Posterior vena cava (tissue), 2 donors: ENCODE data around the gene LRP6. TPM values are rescaled to one million over a fixed set of nuclear protein-coding genes. Genes with fewer than 3 reads are reported as not detected.

Experiments used
- DNase-seq: peaks from one replicate; pipeline ENCODE4 v3.0.0-alpha.2; 2020; ENCODE audit warnings: low spot score
- intact Hi-C, 2 donors: fragments of 100-400 bp; cut with DNase I; formaldehyde crosslinking; loops; one replicate each; pipeline versions ENCODE4 v1.14.1 to v1.14.2; 2022 to 2023
- total RNA-seq, 2 donors: library from RNA; stranded (reverse); fragmentation: NEBNext Ultra II Directional; extraction: Animal tissue kit (Norgen Biotek cat#: 25700); gene quantifications; one replicate each; pipeline ENCODE4 v1.2.1, GENCODE V29; 2021
- donor health status: DM: yes; HTN: yes; CAD: no.
- donor health status: DM: yes; HTN: yes; CAD: no.

LRP6 gene
- total RNA-seq, 2 donors from 2014 or later, result 27.7 to 29.3 TPM

- intact Hi-C loops, result no loop called here
These were observed 171.8 kb downstream of the LRP6 start for GRCh38 chr12:12095021-12095420.

DNA sequence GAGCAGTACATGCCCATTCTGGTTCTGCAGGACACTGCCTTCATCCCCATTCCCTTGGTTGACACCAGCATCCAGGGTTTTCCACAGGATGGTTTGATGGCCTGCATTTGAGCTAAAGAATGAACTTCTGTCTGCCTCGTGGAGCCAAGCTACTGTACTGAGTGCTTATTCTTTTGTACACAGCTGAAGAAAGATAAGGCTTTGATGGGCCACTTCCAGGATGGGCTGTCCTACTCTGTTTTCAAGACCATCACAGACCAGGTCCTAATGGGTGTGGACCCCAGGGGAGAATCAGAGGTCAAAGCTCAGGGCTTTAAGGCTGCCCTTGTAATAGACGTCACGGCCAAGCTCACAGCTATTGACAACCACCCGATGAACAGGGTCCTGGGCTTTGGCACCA, 172.4 kb downstream of the LRP6 start:
- intact Hi-C loops, result no loop called here
- DNase-seq, result no peak

More at GRCh38 chr12:12095021-12095420, 171.8 kb downstream of the LRP6 start:
- DNase-seq, result no peak

GRCh38 chr12:12091977-12092663, 174.7 kb downstream of the LRP6 start:
- intact Hi-C loops, result no loop called here

GRCh38 chr12:12091071-12091470, 175.8 kb downstream of the LRP6 start:
- DNase-seq, result no peak
- intact Hi-C loops, result no loop called here

More at GRCh38 chr12:12091977-12092663, 174.7 kb downstream of the LRP6 start:
- no peak for DNase-seq

- intact Hi-C loops, result loop anchor here in 1 of 2 donors (10.0 kb wide), 1 partner anchor 246 kb away; no protein-coding TSS in a partner anchor
- no peak for DNase-seq
These were observed 178.1 kb downstream of the LRP6 start for GRCh38 chr12:12088761-12089160.

DNA sequence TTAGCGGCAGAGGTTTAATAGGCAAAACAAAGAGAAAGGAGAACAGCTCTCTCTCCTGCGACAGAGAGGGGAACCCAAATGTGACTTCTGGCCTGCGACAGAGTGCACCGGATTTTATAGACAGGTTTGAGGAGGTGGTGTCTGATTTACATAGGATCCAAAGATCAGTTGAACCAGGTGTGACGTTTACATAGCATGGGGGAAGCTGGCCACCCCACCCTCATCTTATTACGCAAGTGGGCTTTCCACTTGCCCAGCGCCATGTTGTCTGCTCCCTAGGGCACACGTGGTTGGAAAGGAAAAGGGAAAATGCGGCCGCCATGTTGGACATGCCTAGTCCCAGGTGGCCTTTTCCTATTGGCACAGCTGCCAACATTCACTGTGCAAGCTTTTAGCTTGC, 178.7 kb downstream of the LRP6 start:
- intact Hi-C loops, result loop anchor here in 1 of 2 donors (10.0 kb wide), 1 partner anchor 247 kb away; no protein-coding TSS in a partner anchor
- DNase-seq, result no peak

DNA sequence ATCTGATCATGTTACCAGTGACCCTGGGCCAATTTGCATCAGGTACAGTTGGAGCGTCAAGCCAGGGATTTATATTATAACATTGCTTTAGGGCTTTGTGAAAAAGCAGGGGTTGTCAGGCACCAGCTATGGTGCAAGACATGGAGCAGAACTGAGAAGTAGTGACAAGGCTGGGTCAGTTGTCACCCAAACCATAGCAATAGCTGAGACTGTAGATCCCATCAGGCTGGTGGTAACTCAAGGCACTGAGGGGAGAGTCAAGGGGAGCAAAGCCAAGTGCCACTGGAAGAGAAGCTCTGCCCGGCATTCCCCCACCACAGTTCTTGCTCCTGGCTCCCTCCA, 179.2 kb downstream of the LRP6 start:
- DNase-seq, result no peak
- intact Hi-C loops, result loop anchor here in 1 of 2 donors (10.0 kb wide), 1 partner anchor 247 kb away; no protein-coding TSS in a partner anchor

DNA sequence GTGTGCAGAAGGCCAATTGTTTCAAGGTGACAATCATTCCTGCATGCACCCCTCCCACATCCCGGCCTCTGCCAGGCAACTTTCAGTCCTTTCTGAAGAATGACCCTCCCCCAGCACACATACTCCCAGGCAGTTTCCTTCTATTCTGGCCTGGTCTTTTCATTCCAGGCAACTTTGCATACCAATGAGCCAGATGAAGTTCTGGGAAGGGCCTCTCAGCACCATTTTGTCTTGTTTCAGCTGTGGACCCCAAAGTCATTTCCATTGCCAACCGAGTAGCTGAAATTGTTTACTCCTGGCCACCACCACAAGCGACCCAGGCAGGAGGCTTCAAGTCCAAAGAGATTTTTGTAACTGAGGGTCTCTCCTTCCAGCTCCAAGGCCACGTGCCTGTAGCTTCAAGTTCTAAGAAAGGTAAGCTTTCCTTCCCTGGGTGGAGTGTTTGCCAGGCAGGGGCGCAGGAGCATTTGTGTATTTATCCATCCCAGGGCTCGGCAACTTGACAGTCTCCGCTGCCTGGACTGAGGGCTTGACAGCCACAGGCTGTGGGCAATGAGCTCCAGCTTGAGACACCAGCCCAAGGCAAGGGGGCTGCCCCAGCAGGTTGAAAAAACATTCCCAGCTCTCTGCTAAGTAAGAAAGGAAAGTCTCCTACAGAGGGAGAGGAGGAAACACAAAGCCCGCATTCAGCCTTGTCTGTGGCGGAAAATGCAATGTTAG, 179.7 kb downstream of the LRP6 start:
- no peak for DNase-seq
- intact Hi-C loops, result loop anchor here in 1 of 2 donors (10.0 kb wide), 1 partner anchor 248 kb away; no protein-coding TSS in a partner anchor

DNA sequence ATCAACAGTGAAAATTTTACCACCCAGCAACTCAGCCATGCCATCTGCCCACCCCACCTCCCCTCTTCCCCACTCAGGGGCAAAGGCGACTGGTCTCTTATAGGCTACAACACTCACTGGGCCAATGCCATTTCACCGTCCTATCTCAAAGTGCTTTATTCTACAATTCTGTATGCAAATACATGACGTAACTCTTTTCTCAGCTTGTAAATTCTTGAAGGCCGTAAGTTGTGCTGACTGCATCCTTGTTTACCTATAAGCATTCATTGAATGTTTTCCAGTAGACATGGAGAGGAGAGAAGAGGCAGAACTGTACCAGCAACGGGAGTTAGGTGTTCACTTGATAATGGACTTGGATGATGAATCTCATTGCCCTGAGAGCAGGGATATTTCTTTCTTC, 180.5 kb downstream of the LRP6 start:
- intact Hi-C loops, result loop anchor here in 1 of 2 donors (10.0 kb wide), 1 partner anchor 248 kb away; no protein-coding TSS in a partner anchor
- DNase-seq, result no peak

GRCh38 chr12:12083688-12084087, 183.2 kb downstream of the LRP6 start:
- no peak for DNase-seq
- intact Hi-C loops, result loop anchor here in 1 of 2 donors (10.0 kb wide), 1 partner anchor 251 kb away; no protein-coding TSS in a partner anchor

DNA sequence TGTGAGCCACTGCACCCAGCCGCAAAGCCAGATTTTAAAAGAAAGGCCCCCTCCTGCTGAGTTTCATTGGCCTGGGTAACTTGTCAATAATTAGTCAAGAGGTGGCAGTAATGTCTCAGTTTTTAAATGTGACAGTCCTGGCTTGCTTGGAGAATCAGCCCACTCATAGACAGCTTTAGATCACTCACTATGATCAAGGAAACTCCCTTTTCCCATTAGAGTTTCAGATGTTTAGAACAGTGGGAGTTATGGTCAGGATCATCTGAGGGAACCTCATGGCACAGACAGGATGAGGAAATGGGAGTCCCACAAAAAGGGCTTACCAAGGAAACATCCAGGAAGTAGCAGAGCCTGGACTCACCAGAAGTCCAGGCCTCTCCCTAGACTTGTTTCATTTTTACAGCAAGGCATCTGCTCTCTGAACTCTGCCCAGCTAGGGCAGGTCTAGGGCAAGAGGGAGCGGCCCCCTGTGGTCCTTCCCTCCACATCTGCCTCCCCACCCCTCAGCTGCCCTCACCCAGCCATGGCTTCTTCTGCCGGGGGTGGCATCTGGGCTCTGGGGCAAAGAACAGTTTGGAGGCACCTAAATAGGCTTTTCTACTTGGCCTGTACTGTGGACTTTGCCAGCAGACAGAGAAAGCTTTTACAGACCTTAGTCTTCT, 184.9 kb downstream of the LRP6 start:
- intact Hi-C loops, result loop anchor here in 1 of 2 donors (10.0 kb wide), 1 partner anchor 253 kb away; no protein-coding TSS in a partner anchor
- no peak for DNase-seq

GRCh38 chr12:12079291-12079690, 187.6 kb downstream of the LRP6 start:
- no peak for DNase-seq
- intact Hi-C loops, result no loop called here

DNA sequence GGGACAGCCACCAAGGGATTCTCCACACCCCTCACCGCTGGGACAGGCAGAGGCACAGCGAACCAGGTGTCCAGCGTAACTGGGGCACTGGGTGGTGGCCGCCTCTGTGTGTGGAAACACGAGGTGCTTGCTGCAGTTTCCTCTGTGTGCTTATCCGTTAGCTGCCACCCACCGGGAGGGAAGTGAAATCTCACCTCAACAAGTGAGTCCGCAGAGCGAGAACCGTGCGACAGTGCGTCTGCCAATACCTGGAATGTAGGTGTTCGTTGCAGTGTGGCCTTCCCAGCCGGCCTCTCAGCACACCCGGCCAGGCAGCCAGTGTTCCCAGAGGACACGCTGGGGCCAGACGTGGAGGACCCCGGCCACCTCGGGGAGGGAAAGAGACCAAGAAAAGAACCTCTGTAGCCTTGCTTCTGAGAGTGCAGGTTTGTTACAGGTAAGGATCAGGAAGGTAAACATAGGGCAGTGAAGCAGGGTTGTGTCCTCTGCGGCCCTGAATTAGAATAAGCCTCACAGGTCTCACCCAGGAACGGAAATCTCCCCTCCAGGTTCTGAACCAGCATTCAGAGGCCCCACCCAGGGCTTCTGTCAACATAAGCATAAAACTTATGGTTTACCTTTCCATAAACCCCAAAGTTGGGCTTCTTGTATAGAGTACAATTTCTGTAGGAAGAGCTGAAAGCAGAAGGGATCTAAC, 194.6 kb downstream of the LRP6 start:
- DNase-seq, result no peak
- intact Hi-C loops, result no loop called here

DNA sequence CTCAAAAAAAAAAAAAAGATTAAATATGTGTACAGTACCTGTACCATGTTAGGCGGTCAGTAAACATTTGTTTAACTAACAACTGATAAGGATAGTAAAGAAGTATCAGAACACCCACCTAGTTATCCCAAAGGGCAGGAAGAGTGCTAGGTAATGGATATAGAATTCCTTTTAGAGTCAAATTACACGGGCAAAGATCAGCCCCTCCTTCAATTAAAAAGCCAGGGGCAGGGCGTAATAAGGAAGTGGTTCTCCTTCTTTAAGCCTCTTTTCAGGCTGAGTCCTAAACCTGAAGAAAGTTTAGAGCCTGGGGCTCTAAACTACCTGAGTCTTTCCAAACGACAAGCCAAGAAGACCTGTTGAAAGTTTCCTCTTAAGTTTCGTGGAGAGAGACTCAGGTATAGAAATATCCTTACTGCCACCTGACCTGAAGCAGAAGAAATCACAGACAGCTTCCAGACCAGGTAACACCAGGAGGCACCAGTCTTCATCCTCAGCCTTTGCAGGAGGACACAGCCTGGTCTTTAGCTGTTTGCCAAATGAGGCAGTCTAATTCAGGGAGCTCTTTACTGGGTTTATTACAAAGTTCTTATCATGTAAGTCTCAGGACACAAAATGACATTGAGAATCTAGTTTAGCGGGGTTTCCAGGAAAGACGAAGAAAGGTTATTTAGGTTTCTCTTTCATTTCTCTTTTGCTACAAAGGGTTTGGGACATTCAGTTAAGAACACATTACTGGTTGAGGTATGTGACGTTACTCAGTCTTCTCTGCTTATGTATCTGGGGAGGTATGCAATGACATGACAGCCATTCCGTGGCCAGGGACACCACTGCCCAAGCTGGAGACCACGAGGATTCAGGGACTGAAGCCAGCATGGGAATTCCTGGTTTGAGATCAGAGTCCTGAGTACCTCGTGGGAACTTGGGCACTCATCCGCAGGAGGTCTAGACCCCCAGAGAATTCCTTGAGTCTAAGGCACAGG, 195.9 kb downstream of the LRP6 start, which contains the start of gene BCL2L14:
Gene BCL2L14, plus strand, starts transcription at position 266 of the 983 bp plus-strand sequence. CDS start 8,367 bp downstream, outside the sequence.
- no peak for DNase-seq
- intact Hi-C loops, result no loop called here

GRCh38 chr12:12069821-12070548, 196.9 kb downstream of the LRP6 start:
- intact Hi-C loops, result no loop called here
- DNase-seq, result no peak

DNA sequence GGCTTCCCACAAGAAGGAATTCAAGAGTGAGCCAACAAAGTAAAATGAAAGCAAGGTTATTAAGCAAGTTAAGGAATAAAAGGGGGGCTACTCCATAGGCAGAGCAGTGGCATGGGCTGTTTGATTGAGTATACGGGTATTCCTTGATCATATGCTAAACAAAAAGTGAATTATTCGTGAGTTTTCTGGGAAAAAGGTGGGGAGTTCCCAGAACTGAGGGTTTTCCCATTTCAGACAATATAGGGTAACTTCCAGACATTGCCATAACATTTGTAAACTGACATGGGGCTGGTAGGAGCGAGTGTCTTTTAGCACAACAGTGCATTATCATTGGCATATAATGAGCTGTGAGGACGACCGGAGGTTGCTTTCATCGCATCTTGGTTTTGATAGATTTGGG, 198.1 kb downstream of the LRP6 start:
- no peak for DNase-seq
- intact Hi-C loops, result no loop called here
